Keratinocyte (primary cell): ENCODE measurements around the gene PTPRD. TPM values are rescaled to one million over a fixed set of nuclear protein-coding genes. Genes with fewer than 3 reads are reported as not detected.

Experiments
- DNase-seq: peaks from one replicate; pipeline ENCODE4 v3.0.0-alpha.2; 2011; ENCODE audit warnings: low read depth, missing footprints, low spot score
- FAIRE-seq: peaks from 2 replicates; lab custom pipeline; 2011; peaks lifted over from hg19 to GRCh38; lab: Jason Lieb, UNC
- H2AFZ ChIP-seq: 2 replicates; pipeline ENCODE4 v1.6.0; 2012; ENCODE audit warnings: low read length, control low read depth, inconsistent platforms; ENCODE audit not compliant: control insufficient read depth
- H3K27ac ChIP-seq: 2 replicates; pipeline ENCODE4 v1.5.1; 2011; ENCODE audit warnings: low read length; ENCODE audit not compliant: control insufficient read depth, insufficient read depth
- H3K27me3 ChIP-seq: 3 replicates; pipeline ENCODE4 v1.6.0; 2011; ENCODE audit warnings: low read length; ENCODE audit not compliant: control insufficient read depth, insufficient read depth; ENCODE audit errors: extremely low read depth
- H3K36me3 ChIP-seq, 2 experiments: 2 replicates in 1 of 2; 3 replicates in 1 of 2; pipeline ENCODE4 v1.5.1; 2011; ENCODE audit warnings: low read length in 2 of 2, mild to moderate bottlenecking in 1 of 2; ENCODE audit not compliant: control insufficient read depth in 2 of 2, insufficient read depth in 2 of 2; ENCODE audit errors: extremely low read depth in 1 of 2
- H3K4me1 ChIP-seq: 3 replicates; pipeline ENCODE4 v1.5.1; 2011; ENCODE audit warnings: low read length; ENCODE audit not compliant: control insufficient read depth, insufficient read depth; ENCODE audit errors: extremely low read depth
- H3K4me2 ChIP-seq: 3 replicates; pipeline ENCODE4 v1.6.0; 2011; ENCODE audit warnings: low read depth, low read length; ENCODE audit not compliant: control insufficient read depth, insufficient read depth; ENCODE audit errors: extremely low read depth
- H3K4me3 ChIP-seq, 3 experiments: fragments of 200-600 bp in 1 of 3; sonication (generic) in 1 of 3; 2 replicates in 2 of 3; 3 replicates in 1 of 3; pipeline ENCODE4 v1.5.1; 2011 to 2016; ENCODE audit warnings: low read length in 3 of 3, mild to moderate bottlenecking in 3 of 3, control low read depth in 2 of 3, inconsistent platforms in 1 of 3, low read depth in 1 of 3, mixed read lengths in 1 of 3, mixed run types in 1 of 3, moderate library complexity in 1 of 3; ENCODE audit not compliant: control insufficient read depth in 2 of 3, insufficient read depth in 2 of 3; ENCODE audit errors: extremely low read depth in 1 of 3
- H3K79me2 ChIP-seq: 2 replicates; pipeline ENCODE4 v1.6.0; 2012; ENCODE audit warnings: low read length; ENCODE audit not compliant: control insufficient read depth, insufficient read depth
- H3K9ac ChIP-seq: 3 replicates; pipeline ENCODE4 v1.6.0; 2011; ENCODE audit warnings: low read length; ENCODE audit not compliant: control insufficient read depth, insufficient read depth; ENCODE audit errors: extremely low read depth
- H3K9me1 ChIP-seq: 3 replicates; pipeline ENCODE4 v1.6.0; 2011; ENCODE audit warnings: low read length; ENCODE audit not compliant: control insufficient read depth, insufficient read depth; ENCODE audit errors: extremely low read depth
- H3K9me3 ChIP-seq: 2 replicates; pipeline ENCODE4 v1.5.1; 2012; ENCODE audit warnings: low read depth, low read length; ENCODE audit not compliant: control insufficient read depth
- H4K20me1 ChIP-seq: 3 replicates; pipeline ENCODE4 v1.6.0; 2011; ENCODE audit warnings: low read length; ENCODE audit not compliant: control insufficient read depth, insufficient read depth; ENCODE audit errors: extremely low read depth
- EZH2 ChIP-seq: IDR thresholded peaks from one replicate; pipeline ENCODE4 v1.6.1; 2012; ENCODE audit warnings: inconsistent platforms, mild to moderate bottlenecking, low read length, moderate library complexity
- dilution Hi-C: fragments of 300-500 bp; cut with MboI; formaldehyde crosslinking; loops from one replicate; pipeline ENCODE4 v1.7.0; 2020; ENCODE audit warnings: low sequenced_read_pairs; ENCODE audit not compliant: extremely low pct_ligation_motif_present
- polyA plus RNA-seq, 5 experiments: library from polyadenylated mRNA; depleted of rRNA in 3 of 5; stranded (reverse) in 3 of 5; stranded (forward) in 1 of 5; unstranded in 1 of 5; fragments of >200 nt; gene quantifications; 1 replicate in 1 of 5; 2 replicates in 3 of 5; 3 replicates in 1 of 5; pipeline versions ENCODE4 v1.2.1 to v1.2.3, GENCODE V29; 2011 to 2012; ENCODE audit warnings: missing spikeins in 2 of 5, low read depth in 1 of 5, low replicate concordance in 1 of 5
- TF ChIP-seq, protein P1 (sequence below), 3 experiments: IDR thresholded peaks in 1 of 3; conservative IDR thresholded peaks in 1 of 3; optimal IDR thresholded peaks in 1 of 3; 2 replicates in 2 of 3; 3 replicates in 1 of 3; pipeline versions ENCODE3 to v1.5.1; 2011; ENCODE audit warnings: low read length in 3 of 3, mild to moderate bottlenecking in 3 of 3, moderate library complexity in 2 of 3, control low read depth in 1 of 3, inconsistent platforms in 1 of 3; ENCODE audit not compliant: insufficient read depth in 2 of 3; ENCODE audit errors: extremely low read depth in 1 of 3

Gene PTPRD
- polyA plus RNA-seq, 1 donor (not counting 4 experiments of a cell fraction or from before 2014, with no cell fraction given) = 0.10 TPM

- FAIRE-seq (no peak), DNase-seq (no peak)
- Histone ChIP-seq H3K4me2 (no peak overlapping the region), H3K27me3 (no peaks in the 10 kb centered on the region), H3K9me3 (peaks cover 4% of the 10 kb centered on the region), H3K4me3 (no peak overlapping the region), H3K4me1 (no peaks in the 10 kb centered on the region), H3K9me1 (no peaks in the 10 kb centered on the region), H2AFZ (no peak overlapping the region), H3K9ac (no peak overlapping the region), H3K79me2 (no peaks in the 10 kb centered on the region), H4K20me1 (no peaks in the 10 kb centered on the region), H3K36me3 (no peaks in the 10 kb centered on the region), H3K27ac (no peak overlapping the region)
- dilution Hi-C loops = no loop called here
- no peak for TF ChIP-seq EZH2
- TF ChIP-seq, protein P1, sequence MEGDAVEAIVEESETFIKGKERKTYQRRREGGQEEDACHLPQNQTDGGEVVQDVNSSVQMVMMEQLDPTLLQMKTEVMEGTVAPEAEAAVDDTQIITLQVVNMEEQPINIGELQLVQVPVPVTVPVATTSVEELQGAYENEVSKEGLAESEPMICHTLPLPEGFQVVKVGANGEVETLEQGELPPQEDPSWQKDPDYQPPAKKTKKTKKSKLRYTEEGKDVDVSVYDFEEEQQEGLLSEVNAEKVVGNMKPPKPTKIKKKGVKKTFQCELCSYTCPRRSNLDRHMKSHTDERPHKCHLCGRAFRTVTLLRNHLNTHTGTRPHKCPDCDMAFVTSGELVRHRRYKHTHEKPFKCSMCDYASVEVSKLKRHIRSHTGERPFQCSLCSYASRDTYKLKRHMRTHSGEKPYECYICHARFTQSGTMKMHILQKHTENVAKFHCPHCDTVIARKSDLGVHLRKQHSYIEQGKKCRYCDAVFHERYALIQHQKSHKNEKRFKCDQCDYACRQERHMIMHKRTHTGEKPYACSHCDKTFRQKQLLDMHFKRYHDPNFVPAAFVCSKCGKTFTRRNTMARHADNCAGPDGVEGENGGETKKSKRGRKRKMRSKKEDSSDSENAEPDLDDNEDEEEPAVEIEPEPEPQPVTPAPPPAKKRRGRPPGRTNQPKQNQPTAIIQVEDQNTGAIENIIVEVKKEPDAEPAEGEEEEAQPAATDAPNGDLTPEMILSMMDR (optimal IDR thresholded peaks at IDR 0.05 in 1 of 3, IDR thresholded peaks at IDR 0.05 in 1 of 3, conservative IDR thresholded peaks at IDR 0.05 in 1 of 3; ENCODE audit: extremely low read depth in 1 of 3, insufficient read depth in 2 of 3, low read length in 3 of 3) = no peak
Measured at GRCh38 chr9:9499546-9499945, 1113.3 kb downstream of the PTPRD start.

GRCh38 chr9:9498846-9499245, 1114.0 kb downstream of the PTPRD start:
- dilution Hi-C loops = no loop called here
- no peak for DNase-seq
- FAIRE-seq = no peak

More at GRCh38 chr9:9498846-9499245, 1114.0 kb downstream of the PTPRD start:
- Histone ChIP-seq H3K36me3 (no peaks in the 10 kb centered on the region), H2AFZ (no peak overlapping the region), H3K9me3 (peaks cover 4% of the 10 kb centered on the region), H3K4me3 (no peak overlapping the region), H3K27me3 (no peaks in the 10 kb centered on the region), H3K4me2 (no peak overlapping the region), H3K27ac (no peak overlapping the region), H3K4me1 (no peaks in the 10 kb centered on the region), H3K9me1 (no peaks in the 10 kb centered on the region), H3K9ac (no peak overlapping the region), H4K20me1 (no peaks in the 10 kb centered on the region), H3K79me2 (no peaks in the 10 kb centered on the region)
- TF ChIP-seq, protein P1 (optimal IDR thresholded peaks at IDR 0.05 in 1 of 3, IDR thresholded peaks at IDR 0.05 in 1 of 3, conservative IDR thresholded peaks at IDR 0.05 in 1 of 3; ENCODE audit: extremely low read depth in 1 of 3, insufficient read depth in 2 of 3, low read length in 3 of 3) = no peak
- no peak for TF ChIP-seq EZH2
